Caco-2 (cell line): ENCODE results near the gene EFNA4. TPM values are rescaled to one million over a fixed set of nuclear protein-coding genes. Genes with fewer than 3 reads are reported as not detected.

ENCODE experiments used
- BruUV-seq: library from RNA; stranded (reverse); fragments of 400-500 nt; replicated peaks from 2 replicates; lab custom pipeline; 2021; lab: Mats Ljungman, UMichigan
- CTCF ChIA-PET: fragments of 300-600 bp; sonication (Branson Sonifier 250); formaldehyde crosslinking; loops from one replicate; lab custom pipeline; 2022; ENCODE audit warnings: antibody characterized with exemption; lab: Charles Lee
- POLR2A ChIA-PET: fragments of 300-600 bp; sonication (Branson Sonifier 250); formaldehyde crosslinking; loops from one replicate; lab custom pipeline; 2022; ENCODE audit warnings: antibody characterized with exemption; lab: Charles Lee
- DNase-seq, 2 experiments: peaks; one replicate each; pipeline versions ENCODE4 v3.0.0 to v3.0.0-alpha.2; 2020 to 2022
- H3K27me3 ChIP-seq: replicated peaks from 2 replicates; pipeline ENCODE4 v1.6.0; 2011; ENCODE audit warnings: low read length; ENCODE audit not compliant: control insufficient read depth, insufficient read depth
- H3K36me3 ChIP-seq: 2 replicates; pipeline ENCODE4 v1.5.1; 2011; ENCODE audit warnings: low read length; ENCODE audit not compliant: control insufficient read depth, insufficient read depth
- H3K4me1 ChIP-seq: fragments of 250-450 bp; sonication (Bioruptor Pico); 2 replicates; pipeline ENCODE4 v1.5.1; 2020; ENCODE audit warnings: mild to moderate bottlenecking
- H3K4me3 ChIP-seq: 2 replicates; pipeline ENCODE4 v1.5.1; 2011; ENCODE audit warnings: low read depth, mild to moderate bottlenecking, control low read depth, low read length
- H3K9me3 ChIP-seq: fragments of 250-450 bp; sonication (Bioruptor Pico); 2 replicates; pipeline ENCODE4 v1.5.1; 2020; ENCODE audit warnings: mild to moderate bottlenecking, moderate library complexity
- H3K27ac Mint-ChIP-seq: one replicate; pipeline ENCODE4 v1.8.0; 2022; ENCODE audit warnings: mixed read lengths; ENCODE audit not compliant: unreplicated experiment
- H3K27me3 Mint-ChIP-seq: one replicate; pipeline ENCODE4 v1.8.0; 2022; ENCODE audit warnings: mixed read lengths; ENCODE audit not compliant: insufficient read depth, unreplicated experiment
- H3K36me3 Mint-ChIP-seq: one replicate; pipeline ENCODE4 v1.8.0; 2022; ENCODE audit warnings: mild to moderate bottlenecking, mixed read lengths; ENCODE audit not compliant: insufficient read depth, unreplicated experiment
- H3K4me1 Mint-ChIP-seq: one replicate; pipeline ENCODE4 v1.8.0; 2022; ENCODE audit warnings: low read depth, mixed read lengths; ENCODE audit not compliant: unreplicated experiment
- H3K4me3 Mint-ChIP-seq: one replicate; pipeline ENCODE4 v1.8.0; 2022; ENCODE audit warnings: mild to moderate bottlenecking, moderate library complexity, mixed read lengths; ENCODE audit not compliant: unreplicated experiment
- H3K9me3 Mint-ChIP-seq: one replicate; pipeline ENCODE4 v1.8.0; 2022; ENCODE audit warnings: mixed read lengths; ENCODE audit not compliant: unreplicated experiment
- intact Hi-C: fragments of 100-400 bp; cut with micrococcal nuclease; formaldehyde crosslinking; loops from one replicate; pipeline ENCODE4 v1.10.0; 2022; ENCODE audit not compliant: unreplicated experiment
- total RNA-seq: library from RNA; stranded (reverse); gene quantifications from 2 replicates; pipeline ENCODE4 v1.2.3, GENCODE V29; 2022
- TF ChIP-seq, protein P1 (sequence below), 2 experiments: fragments of 200-600 bp in 1 of 2; IDR thresholded peaks; 1 replicate in 1 of 2; 2 replicates in 1 of 2; pipeline versions ENCODE4 v1.5.1 to v1.8.0; 2011 to 2022; ENCODE audit warnings: antibody characterized with exemption in 1 of 2, control low read depth in 1 of 2, inconsistent platforms in 1 of 2, low read depth in 1 of 2, low read length in 1 of 2, mild to moderate bottlenecking in 1 of 2, moderate library complexity in 1 of 2; ENCODE audit not compliant: insufficient read depth in 1 of 2, severe bottlenecking in 1 of 2, unreplicated experiment in 1 of 2

Gene EFNA4
- total RNA-seq, 1 experiment from 2014 or later: 13.8 TPM

GRCh38 chr1:155051342-155051776 is 12.2 kb upstream of the EFNA4 start:
- H3K36me3 Mint-ChIP-seq: peaks cover 6% of the 10 kb centered on the region
- Histone ChIP-seq H3K4me1 (peaks cover 20% of the 10 kb centered on the region), H3K36me3 (no peaks in the 10 kb centered on the region), H3K4me3 (peak overlapping the region; percentile 61), H3K9me3 (no peaks in the 10 kb centered on the region), H3K27me3 (no peaks in the 10 kb centered on the region)
- peaks cover 19% of the 10 kb centered on the region for H3K4me1 Mint-ChIP-seq
- no peaks in the 10 kb centered on the region for H3K9me3 Mint-ChIP-seq
- TF ChIP-seq, protein P1, sequence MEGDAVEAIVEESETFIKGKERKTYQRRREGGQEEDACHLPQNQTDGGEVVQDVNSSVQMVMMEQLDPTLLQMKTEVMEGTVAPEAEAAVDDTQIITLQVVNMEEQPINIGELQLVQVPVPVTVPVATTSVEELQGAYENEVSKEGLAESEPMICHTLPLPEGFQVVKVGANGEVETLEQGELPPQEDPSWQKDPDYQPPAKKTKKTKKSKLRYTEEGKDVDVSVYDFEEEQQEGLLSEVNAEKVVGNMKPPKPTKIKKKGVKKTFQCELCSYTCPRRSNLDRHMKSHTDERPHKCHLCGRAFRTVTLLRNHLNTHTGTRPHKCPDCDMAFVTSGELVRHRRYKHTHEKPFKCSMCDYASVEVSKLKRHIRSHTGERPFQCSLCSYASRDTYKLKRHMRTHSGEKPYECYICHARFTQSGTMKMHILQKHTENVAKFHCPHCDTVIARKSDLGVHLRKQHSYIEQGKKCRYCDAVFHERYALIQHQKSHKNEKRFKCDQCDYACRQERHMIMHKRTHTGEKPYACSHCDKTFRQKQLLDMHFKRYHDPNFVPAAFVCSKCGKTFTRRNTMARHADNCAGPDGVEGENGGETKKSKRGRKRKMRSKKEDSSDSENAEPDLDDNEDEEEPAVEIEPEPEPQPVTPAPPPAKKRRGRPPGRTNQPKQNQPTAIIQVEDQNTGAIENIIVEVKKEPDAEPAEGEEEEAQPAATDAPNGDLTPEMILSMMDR (IDR thresholded peaks at IDR 0.05; ENCODE audit: insufficient read depth in 1 of 2, low read depth in 1 of 2, low read length in 1 of 2, severe bottlenecking in 1 of 2, unreplicated experiment in 1 of 2): no peak
- POLR2A ChIA-PET: interaction anchor here (0.5 to 1.0 kb wide), 5 partner anchors 8 to 115 kb away, joined by 3 to 9 read pairs (median 5); partner anchors contain the start of gene PMVK
- no peak overlapping the region for H3K27ac Mint-ChIP-seq
- peak overlapping the region; percentile 88 for H3K4me3 Mint-ChIP-seq
- intact Hi-C loops: loop anchor here (2.0 kb wide), 1 partner anchor 35 kb away; no protein-coding TSS in a partner anchor
- BruUV-seq: no TSS peak
- no peak for DNase-seq
- CTCF ChIA-PET: interaction anchor here (0.6 to 1.8 kb wide), 21 partner anchors 8 to 444 kb away, joined by 3 to 21 read pairs (median 5); partner anchors contain the start of genes EFNA4, FLAD1, KRTCAP2 and PMVK
- no peaks in the 10 kb centered on the region for H3K27me3 Mint-ChIP-seq

DNA sequence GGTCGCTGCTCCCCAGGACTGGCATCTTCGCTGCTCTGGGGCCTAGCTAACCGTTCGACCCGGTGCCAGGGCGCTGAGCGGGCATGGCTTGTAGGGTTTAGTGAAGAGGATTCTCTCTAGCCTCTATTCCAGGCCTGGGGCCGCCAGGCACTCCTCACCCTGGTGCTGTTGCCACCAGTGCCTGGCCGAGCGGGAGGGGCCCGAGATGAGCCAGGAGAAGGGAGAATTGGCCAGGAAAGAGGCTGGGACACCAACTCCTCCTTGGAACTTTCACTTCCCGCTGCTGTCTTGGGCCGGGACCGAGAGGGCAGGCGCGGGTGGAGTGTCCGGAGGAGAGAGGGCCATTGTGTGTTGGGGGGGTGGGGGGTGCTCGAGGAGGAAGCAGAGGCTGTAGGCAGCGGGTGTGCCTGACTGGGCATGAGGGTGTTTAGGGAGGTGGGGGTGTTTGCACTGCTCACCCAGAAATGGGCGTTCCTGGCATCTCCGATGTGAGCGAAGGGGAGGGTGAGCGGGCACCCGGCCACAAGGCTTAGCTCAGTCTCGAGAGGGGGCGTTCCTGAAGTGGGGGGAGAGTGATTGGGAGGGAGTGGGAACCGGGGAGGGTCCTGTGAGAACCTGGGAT is 11.7 kb upstream of the EFNA4 start:
- ChIA-PET POLR2A (interaction anchor here (0.9 kb wide), 1 partner anchor 34 kb away, joined by 5 read pairs; no protein-coding TSS in a partner anchor), CTCF (interaction anchor here (0.6 to 1.6 kb wide), 6 partner anchors 9 to 108 kb away, joined by 3 to 9 read pairs (median 4); partner anchors contain the start of gene FLAD1)
- Histone ChIP-seq H3K27me3 (no peaks in the 10 kb centered on the region), H3K4me3 (peak overlapping the region; percentile 61), H3K36me3 (no peaks in the 10 kb centered on the region), H3K9me3 (no peaks in the 10 kb centered on the region), H3K4me1 (peaks cover 20% of the 10 kb centered on the region)
- H3K36me3 Mint-ChIP-seq: peaks cover 6% of the 10 kb centered on the region
- H3K27ac Mint-ChIP-seq: no peak overlapping the region
- no TSS peak for BruUV-seq
- H3K4me1 Mint-ChIP-seq: peaks cover 19% of the 10 kb centered on the region
- intact Hi-C loops: loop anchor here (2.0 kb wide), 1 partner anchor 35 kb away; no protein-coding TSS in a partner anchor
- no peak for DNase-seq
- no peaks in the 10 kb centered on the region for H3K9me3 Mint-ChIP-seq
- peak overlapping the region; percentile 88 for H3K4me3 Mint-ChIP-seq
- H3K27me3 Mint-ChIP-seq: no peaks in the 10 kb centered on the region
- TF ChIP-seq, protein P1 (IDR thresholded peaks at IDR 0.05; ENCODE audit: insufficient read depth in 1 of 2, low read depth in 1 of 2, low read length in 1 of 2, severe bottlenecking in 1 of 2, unreplicated experiment in 1 of 2): no peak

GRCh38 chr1:155052439-155053395 is 10.8 kb upstream of the EFNA4 start:
- Mint-ChIP-seq H3K4me1 (peaks cover 19% of the 10 kb centered on the region), H3K9me3 (no peaks in the 10 kb centered on the region), H3K36me3 (peaks cover 6% of the 10 kb centered on the region), H3K4me3 (peak overlapping the region; percentile 88), H3K27me3 (no peaks in the 10 kb centered on the region), H3K27ac (no peak overlapping the region)
- H3K9me3 ChIP-seq: no peaks in the 10 kb centered on the region
- POLR2A ChIA-PET: interaction anchor here (0.6 to 1.0 kb wide), 2 partner anchors 53 to 80 kb away, joined by 3 to 6 read pairs; no protein-coding TSS in a partner anchor
- CTCF ChIA-PET: interaction anchor here (0.6 to 1.1 kb wide), 3 partner anchors 9 to 477 kb away, joined by 3 to 9 read pairs (median 6); no protein-coding TSS in a partner anchor
- H3K27me3 ChIP-seq: no peaks in the 10 kb centered on the region
- TF ChIP-seq, protein P1 (IDR thresholded peaks at IDR 0.05; ENCODE audit: insufficient read depth in 1 of 2, low read depth in 1 of 2, low read length in 1 of 2, severe bottlenecking in 1 of 2, unreplicated experiment in 1 of 2): peak in 1 of 2 experiments; percentile 45
- no peak overlapping the region for H3K4me3 ChIP-seq
- DNase-seq: no peak
- H3K36me3 ChIP-seq: no peaks in the 10 kb centered on the region
- intact Hi-C loops: no loop called here
- H3K4me1 ChIP-seq: peaks cover 20% of the 10 kb centered on the region
- no TSS peak for BruUV-seq
